HEK293 (cell line): ENCODE data around the gene CASP14.
"Not testable (repeated sequence)": the region's sequence is repeated elsewhere in the genome, so short reads cannot be mapped to it uniquely, and the experiment has no call there.

Experiments used
- CTCF ChIA-PET: fragments of 350-600 bp; formaldehyde crosslinking; extraction: SDS; loops from one replicate; lab custom pipeline; 2021; ENCODE audit warnings: antibody characterized with exemption; lab: Yijun Ruan, JAX
- POLR2A ChIA-PET: fragments of 300-600 bp; formaldehyde crosslinking; extraction: SDS; loops from one replicate; lab custom pipeline; 2020; ENCODE audit warnings: antibody characterized with exemption, inconsistent platforms; lab: Yijun Ruan, JAX
- H3K27ac ChIP-seq: fragments of 200-500 bp; sonication (Bioruptor generic); 2 replicates; pipeline ENCODE4 v1.5.1; 2014; ENCODE audit warnings: low read depth, low read length, control low read depth, inconsistent platforms; ENCODE audit errors: extremely low read depth
- H3K36me3 ChIP-seq, 2 experiments: fragments of 200-500 bp in 1 of 2; sonication (Bioruptor generic) in 1 of 2; 1 replicate in 1 of 2; 2 replicates in 1 of 2; pipeline ENCODE4 v1.5.1; 2014 to 2017; ENCODE audit warnings: inconsistent platforms in 2 of 2, low read length in 2 of 2; ENCODE audit not compliant: control insufficient read depth in 2 of 2, insufficient read depth in 1 of 2
- H3K4me1 ChIP-seq: fragments of 200-500 bp; sonication (Bioruptor generic); 2 replicates; pipeline ENCODE4 v1.5.1; 2014; ENCODE audit warnings: mild to moderate bottlenecking, low read length, inconsistent platforms; ENCODE audit not compliant: control insufficient read depth, insufficient read depth
- H3K4me3 ChIP-seq: 2 replicates; pipeline ENCODE4 v1.5.1; 2011; ENCODE audit warnings: low read depth, mild to moderate bottlenecking, control low read depth, low read length, moderate library complexity
- H3K9me3 ChIP-seq: fragments of 200-500 bp; sonication (Bioruptor generic); 2 replicates; pipeline ENCODE4 v1.5.1; 2014; ENCODE audit warnings: low read depth, low read length, inconsistent platforms; ENCODE audit not compliant: control insufficient read depth, insufficient read depth
- GLIS1 ChIP-seq: fragments of 450-650 bp; formaldehyde crosslinking; IDR thresholded peaks from 2 replicates; pipeline ENCODE4 v1.5.1; 2016; ENCODE audit warnings: missing biosample characterization, missing genetic modification characterization
- HOXC10 ChIP-seq: sonication (generic); formaldehyde crosslinking; IDR thresholded peaks from 2 replicates; pipeline ENCODE4 v1.8.1; 2023; ENCODE audit warnings: mild to moderate bottlenecking, missing genetic modification reagents
- OSR2 ChIP-seq: fragments of 450-650 bp; formaldehyde crosslinking; IDR thresholded peaks from 2 replicates; pipeline ENCODE4 v1.5.1; 2016; ENCODE audit warnings: missing biosample characterization, missing genetic modification characterization
- PRDM10 ChIP-seq: fragments of 450-650 bp; formaldehyde crosslinking; IDR thresholded peaks from 2 replicates; pipeline ENCODE4 v1.5.1; 2016; ENCODE audit warnings: missing biosample characterization, missing genetic modification characterization
- ZBTB1 ChIP-seq: fragments of 450-650 bp; formaldehyde crosslinking; IDR thresholded peaks from 2 replicates; pipeline ENCODE4 v1.5.1; 2016; ENCODE audit warnings: missing biosample characterization, missing genetic modification characterization
- ZFHX2 ChIP-seq: fragments of 450-650 bp; formaldehyde crosslinking; conservative IDR thresholded peaks from 2 replicates; pipeline ENCODE4 v1.5.1; 2016; ENCODE audit warnings: missing biosample characterization, missing genetic modification characterization
- ZNF10 ChIP-seq: fragments of 450-650 bp; formaldehyde crosslinking; IDR thresholded peaks from 2 replicates; pipeline ENCODE4 v1.5.1; 2017; ENCODE audit warnings: missing biosample characterization, missing genetic modification characterization
- ZNF114 ChIP-seq: fragments of 450-650 bp; formaldehyde crosslinking; IDR thresholded peaks from 2 replicates; pipeline ENCODE4 v1.5.0; 2017; ENCODE audit warnings: missing biosample characterization, missing genetic modification characterization
- ZNF19 ChIP-seq: fragments of 450-650 bp; formaldehyde crosslinking; IDR thresholded peaks from 2 replicates; pipeline ENCODE4; 2016; ENCODE audit warnings: missing biosample characterization, missing genetic modification characterization, low read depth
- ZNF24 ChIP-seq: fragments of 450-650 bp; formaldehyde crosslinking; IDR thresholded peaks from 2 replicates; pipeline ENCODE4 v1.5.1; 2016; ENCODE audit warnings: missing biosample characterization, missing genetic modification characterization
- ZNF391 ChIP-seq: fragments of 450-650 bp; formaldehyde crosslinking; IDR thresholded peaks from 2 replicates; pipeline ENCODE4 v1.5.1; 2016; ENCODE audit warnings: low read depth, missing biosample characterization, missing genetic modification characterization, borderline replicate concordance
- ZNF426 ChIP-seq: fragments of 450-650 bp; formaldehyde crosslinking; IDR thresholded peaks from 2 replicates; pipeline ENCODE4 v1.5.1; 2017; ENCODE audit warnings: missing biosample characterization, missing genetic modification characterization, mild to moderate bottlenecking, inconsistent platforms, moderate library complexity
- ZNF501 ChIP-seq: fragments of 450-650 bp; formaldehyde crosslinking; IDR thresholded peaks from 2 replicates; pipeline ENCODE4 v1.5.1; 2016; ENCODE audit warnings: missing biosample characterization, missing genetic modification characterization
- ZNF596 ChIP-seq: fragments of 450-650 bp; IDR thresholded peaks from 2 replicates; pipeline ENCODE4 v1.5.0; 2018; ENCODE audit warnings: missing biosample characterization, mild to moderate bottlenecking, missing genetic modification characterization, moderate library complexity
- ZNF623 ChIP-seq: fragments of 450-650 bp; formaldehyde crosslinking; IDR thresholded peaks from 2 replicates; pipeline ENCODE4 v1.5.1; 2016; ENCODE audit warnings: missing biosample characterization, missing genetic modification characterization
- ZNF747 ChIP-seq: fragments of 450-650 bp; formaldehyde crosslinking; IDR thresholded peaks from 2 replicates; pipeline ENCODE4 v1.5.1; 2016; ENCODE audit warnings: missing biosample characterization, missing genetic modification characterization
- ZNF837 ChIP-seq: fragments of 450-650 bp; formaldehyde crosslinking; IDR thresholded peaks from 2 replicates; pipeline ENCODE4 v1.5.1; 2016; ENCODE audit warnings: missing biosample characterization, missing genetic modification characterization
- ZSCAN30 ChIP-seq: fragments of 450-650 bp; IDR thresholded peaks from 2 replicates; pipeline ENCODE4 v1.5.1; 2018; ENCODE audit warnings: missing biosample characterization, mild to moderate bottlenecking, missing genetic modification characterization, moderate library complexity

Gene CASP14

GRCh38 chr19:15093001-15093400 is 43.7 kb downstream of the CASP14 start:
- Histone ChIP-seq H3K4me1 (no peaks in the 10 kb centered on the region), H3K27ac (no peak overlapping the region), H3K4me3 (no peak overlapping the region), H3K9me3 (no peaks in the 10 kb centered on the region), H3K36me3 (no peaks in the 10 kb centered on the region)
- POLR2A ChIA-PET: interaction anchor here (1.1 kb wide), 1 partner anchor 8 kb away, joined by 3 read pairs; no protein-coding TSS in a partner anchor
- peak; percentile 79 for TF ChIP-seq ZNF623
- TF ChIP-seq ZSCAN30 (tag by site-specific recombination): no peak
- CTCF ChIA-PET: interaction anchor here (0.6 to 3.2 kb wide), 16 partner anchors 8 to 534 kb away, joined by 3 to 18 read pairs (median 6); partner anchors contain the start of gene OR1I1

GRCh38 chr19:15096223-15096622 is 46.9 kb downstream of the CASP14 start:
- ChIA-PET POLR2A (no interaction called here), CTCF (interaction anchor here (0.6 to 1.2 kb wide), 3 partner anchors 56 to 464 kb away, joined by 3 to 4 read pairs (median 3); no protein-coding TSS in a partner anchor)
- Histone ChIP-seq H3K9me3 (no peaks in the 10 kb centered on the region), H3K4me1 (no peaks in the 10 kb centered on the region), H3K27ac (no peak overlapping the region), H3K36me3 (no peaks in the 10 kb centered on the region), H3K4me3 (no peak overlapping the region)
- TF ChIP-seq ZNF391 (tag by site-specific recombination) (no peak), ZNF10 (no peak), ZNF114 (tag by site-specific recombination) (no peak), ZBTB1 (tag by site-specific recombination) (no peak), ZNF426 (tag by site-specific recombination) (no peak), ZNF596 (tag by site-specific recombination) (no peak), ZNF837 (tag by site-specific recombination) (no peak), ZNF501 (tag by site-specific recombination) (no peak), OSR2 (tag by site-specific recombination) (no peak), ZNF24 (tag by site-specific recombination) (no peak), ZFHX2 (tag by site-specific recombination) (no peak), ZNF19 (tag by site-specific recombination) (no peak), ZNF747 (no peak), PRDM10 (tag by site-specific recombination) (no peak), HOXC10 (CRISPR knock-in tag) (no peak), GLIS1 (tag by site-specific recombination) (no peak)

GRCh38 chr19:15097980-15098379 is 48.7 kb downstream of the CASP14 start:
- H3K36me3 ChIP-seq, CTCF ChIA-PET, H3K4me3 ChIP-seq, POLR2A ChIA-PET, H3K9me3 ChIP-seq, H3K27ac ChIP-seq, H3K4me1 ChIP-seq: not testable (repeated sequence)
